ENCODE data around the gene ELMO3.

Gene ELMO3

DNA sequence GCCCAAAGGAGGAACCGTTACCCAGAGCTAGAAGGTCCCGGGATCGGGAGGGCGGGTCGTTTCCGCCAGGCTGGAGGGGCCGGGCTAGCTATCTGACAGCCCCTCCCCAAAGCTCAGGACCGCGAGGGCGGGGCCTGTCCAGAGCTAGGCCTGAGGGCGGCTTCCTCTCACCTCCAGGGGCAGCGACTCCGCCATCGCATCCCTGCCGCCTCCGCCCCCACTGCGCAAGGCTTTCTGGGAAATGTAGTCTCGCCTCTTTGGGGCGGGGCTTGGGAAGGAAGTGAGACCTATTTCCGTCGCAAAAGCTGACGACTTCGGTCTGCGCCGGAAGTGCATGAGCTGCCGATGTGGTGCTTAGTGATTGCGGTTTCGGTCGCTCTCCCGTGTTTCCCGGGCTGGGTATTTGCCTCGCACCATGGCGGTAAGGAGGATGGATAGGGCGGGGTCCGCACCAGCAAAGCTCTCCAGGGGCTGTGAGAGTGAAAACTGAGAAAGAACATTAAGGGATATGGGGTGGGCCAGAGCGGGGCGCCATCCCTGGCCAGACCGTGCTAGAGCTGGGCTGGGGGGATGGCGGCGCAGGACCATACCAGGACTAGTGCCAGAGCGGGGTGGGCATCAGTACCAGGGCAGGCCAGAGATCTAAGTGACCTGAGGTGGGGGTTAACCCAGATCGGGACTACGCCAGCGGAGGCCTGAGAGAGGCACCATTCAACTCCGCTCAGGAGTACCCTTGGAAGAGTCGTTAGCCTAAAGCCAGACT lies 28.1 kb downstream of the ELMO3 start, which contains the start of gene TMEM208 (continued):
- TF ChIP-seq, protein P1, sequence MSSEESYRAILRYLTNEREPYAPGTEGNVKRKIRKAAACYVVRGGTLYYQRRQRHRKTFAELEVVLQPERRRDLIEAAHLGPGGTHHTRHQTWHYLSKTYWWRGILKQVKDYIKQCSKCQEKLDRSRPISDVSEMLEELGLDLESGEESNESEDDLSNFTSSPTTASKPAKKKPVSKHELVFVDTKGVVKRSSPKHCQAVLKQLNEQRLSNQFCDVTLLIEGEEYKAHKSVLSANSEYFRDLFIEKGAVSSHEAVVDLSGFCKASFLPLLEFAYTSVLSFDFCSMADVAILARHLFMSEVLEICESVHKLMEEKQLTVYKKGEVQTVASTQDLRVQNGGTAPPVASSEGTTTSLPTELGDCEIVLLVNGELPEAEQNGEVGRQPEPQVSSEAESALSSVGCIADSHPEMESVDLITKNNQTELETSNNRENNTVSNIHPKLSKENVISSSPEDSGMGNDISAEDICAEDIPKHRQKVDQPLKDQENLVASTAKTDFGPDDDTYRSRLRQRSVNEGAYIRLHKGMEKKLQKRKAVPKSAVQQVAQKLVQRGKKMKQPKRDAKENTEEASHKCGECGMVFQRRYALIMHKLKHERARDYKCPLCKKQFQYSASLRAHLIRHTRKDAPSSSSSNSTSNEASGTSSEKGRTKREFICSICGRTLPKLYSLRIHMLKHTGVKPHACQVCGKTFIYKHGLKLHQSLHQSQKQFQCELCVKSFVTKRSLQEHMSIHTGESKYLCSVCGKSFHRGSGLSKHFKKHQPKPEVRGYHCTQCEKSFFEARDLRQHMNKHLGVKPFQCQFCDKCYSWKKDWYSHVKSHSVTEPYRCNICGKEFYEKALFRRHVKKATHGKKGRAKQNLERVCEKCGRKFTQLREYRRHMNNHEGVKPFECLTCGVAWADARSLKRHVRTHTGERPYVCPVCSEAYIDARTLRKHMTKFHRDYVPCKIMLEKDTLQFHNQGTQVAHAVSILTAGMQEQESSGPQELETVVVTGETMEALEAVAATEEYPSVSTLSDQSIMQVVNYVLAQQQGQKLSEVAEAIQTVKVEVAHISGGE (tag by site-specific recombination; conservative IDR thresholded peaks at IDR 0.05; ENCODE audit: low read depth), result peak; percentile 95
- TF ChIP-seq GLI4 (tag by site-specific recombination; IDR thresholded peaks at IDR 0.05) (no peak), ZNF10 (tag by site-specific recombination; IDR thresholded peaks at IDR 0.05) (no peak), ZNF24 (tag by site-specific recombination; IDR thresholded peaks at IDR 0.05) (no peak), ZBTB1 (tag by site-specific recombination; IDR thresholded peaks at IDR 0.05) (no peak), ZNF654 (tag by site-specific recombination; IDR thresholded peaks at IDR 0.05; ENCODE audit: low read depth) (no peak), ZNF350 (tag by site-specific recombination; IDR thresholded peaks at IDR 0.05) (no peak), ZNF677 (tag by site-specific recombination; IDR thresholded peaks at IDR 0.05) (no peak), GLI2 (tag by site-specific recombination; IDR thresholded peaks at IDR 0.05; ENCODE audit: borderline replicate concordance, low read depth) (no peak), BCL6B (tag by site-specific recombination; IDR thresholded peaks at IDR 0.05) (no peak), ZNF366 (tag by site-specific recombination; conservative IDR thresholded peaks at IDR 0.05) (no peak), ZNF623 (tag by site-specific recombination; IDR thresholded peaks at IDR 0.05) (no peak), ZNF174 (tag by site-specific recombination; IDR thresholded peaks at IDR 0.05) (no peak), ZNF148 (tag by site-specific recombination; IDR thresholded peaks at IDR 0.05; ENCODE audit: borderline replicate concordance) (no peak), ZNF211 (tag by site-specific recombination; IDR thresholded peaks at IDR 0.05; ENCODE audit: low read depth) (no peak), ZNF624 (tag by site-specific recombination; IDR thresholded peaks at IDR 0.05) (no peak), ZFP41 (tag by site-specific recombination; IDR thresholded peaks at IDR 0.05; ENCODE audit: borderline replicate concordance) (no peak), PRDM10 (tag by site-specific recombination; IDR thresholded peaks at IDR 0.05) (peak; percentile 40), ZNF37A (tag by site-specific recombination; IDR thresholded peaks at IDR 0.05) (no peak), ZNF239 (tag by site-specific recombination; IDR thresholded peaks at IDR 0.05) (0 out of 2 replicates have a peak, but pooled peaks have one; percentile 49), ZSCAN18 (tag by site-specific recombination; IDR thresholded peaks at IDR 0.05) (0 out of 2 replicates have a peak, but pooled peaks have one; percentile 38), ZNF140 (tag by site-specific recombination; IDR thresholded peaks at IDR 0.05) (no peak)
- TF ChIP-seq, protein P2, sequence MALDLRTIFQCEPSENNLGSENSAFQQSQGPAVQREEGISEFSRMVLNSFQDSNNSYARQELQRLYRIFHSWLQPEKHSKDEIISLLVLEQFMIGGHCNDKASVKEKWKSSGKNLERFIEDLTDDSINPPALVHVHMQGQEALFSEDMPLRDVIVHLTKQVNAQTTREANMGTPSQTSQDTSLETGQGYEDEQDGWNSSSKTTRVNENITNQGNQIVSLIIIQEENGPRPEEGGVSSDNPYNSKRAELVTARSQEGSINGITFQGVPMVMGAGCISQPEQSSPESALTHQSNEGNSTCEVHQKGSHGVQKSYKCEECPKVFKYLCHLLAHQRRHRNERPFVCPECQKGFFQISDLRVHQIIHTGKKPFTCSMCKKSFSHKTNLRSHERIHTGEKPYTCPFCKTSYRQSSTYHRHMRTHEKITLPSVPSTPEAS (tag by site-specific recombination; IDR thresholded peaks at IDR 0.05), result no peak
- TF ChIP-seq, protein P3, sequence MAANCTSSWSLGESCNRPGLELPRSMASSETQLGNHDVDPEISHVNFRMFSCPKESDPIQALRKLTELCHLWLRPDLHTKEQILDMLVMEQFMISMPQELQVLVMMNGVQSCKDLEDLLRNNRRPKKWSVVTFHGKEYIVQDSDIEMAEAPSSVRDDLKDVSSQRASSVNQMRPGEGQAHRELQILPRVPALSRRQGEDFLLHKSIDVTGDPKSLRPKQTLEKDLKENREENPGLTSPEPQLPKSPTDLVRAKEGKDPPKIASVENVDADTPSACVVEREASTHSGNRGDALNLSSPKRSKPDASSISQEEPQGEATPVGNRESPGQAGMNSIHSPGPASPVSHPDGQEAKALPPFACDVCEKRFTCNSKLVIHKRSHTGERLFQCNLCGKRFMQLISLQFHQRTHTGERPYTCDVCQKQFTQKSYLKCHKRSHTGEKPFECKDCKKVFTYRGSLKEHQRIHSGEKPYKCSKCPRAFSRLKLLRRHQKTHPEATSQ (tag by site-specific recombination; IDR thresholded peaks at IDR 0.05), result 0 out of 2 replicates have a peak, but pooled peaks have one; percentile 9
